ENCODE measurements around the gene CEPT1.
"Not testable (repeated sequence)": the region's sequence is repeated elsewhere in the genome, so short reads cannot be mapped to it uniquely, and the experiment has no call there.

CEPT1 gene

DNA sequence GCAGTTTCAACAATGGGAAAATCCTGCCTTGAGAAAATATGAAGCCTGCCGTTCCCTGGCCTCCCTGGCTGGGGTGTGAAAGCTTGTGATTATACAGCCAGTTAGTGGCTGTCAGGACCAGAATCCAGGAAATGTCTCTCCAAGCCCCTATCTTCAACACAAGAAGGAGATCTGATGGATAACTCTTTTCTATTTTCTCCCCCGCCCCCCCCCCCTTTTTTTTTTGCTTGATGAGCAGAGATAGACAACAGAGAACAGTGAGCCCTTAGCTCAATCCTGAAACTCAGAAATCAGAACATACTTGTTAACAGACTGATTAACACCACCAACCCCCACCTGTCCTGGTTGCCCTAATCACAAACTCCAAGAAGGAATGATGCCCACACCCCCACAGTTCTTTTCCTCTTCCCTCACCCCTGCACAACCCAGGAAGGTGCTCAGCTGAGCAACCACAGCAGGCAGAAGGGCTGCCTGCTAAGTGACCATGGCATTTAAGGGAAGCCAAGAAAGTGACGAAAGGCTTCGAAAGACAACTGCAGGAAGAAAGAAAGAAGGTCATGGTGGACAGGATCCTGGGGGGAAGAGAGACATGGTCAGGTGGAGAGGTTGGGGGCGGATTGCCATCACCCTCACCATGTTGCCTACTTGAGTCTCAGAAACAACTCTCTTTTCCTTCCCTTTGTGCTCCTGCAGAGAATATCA is 72.8 kb downstream of the CEPT1 start:
- no peak for DNase-seq

DNA sequence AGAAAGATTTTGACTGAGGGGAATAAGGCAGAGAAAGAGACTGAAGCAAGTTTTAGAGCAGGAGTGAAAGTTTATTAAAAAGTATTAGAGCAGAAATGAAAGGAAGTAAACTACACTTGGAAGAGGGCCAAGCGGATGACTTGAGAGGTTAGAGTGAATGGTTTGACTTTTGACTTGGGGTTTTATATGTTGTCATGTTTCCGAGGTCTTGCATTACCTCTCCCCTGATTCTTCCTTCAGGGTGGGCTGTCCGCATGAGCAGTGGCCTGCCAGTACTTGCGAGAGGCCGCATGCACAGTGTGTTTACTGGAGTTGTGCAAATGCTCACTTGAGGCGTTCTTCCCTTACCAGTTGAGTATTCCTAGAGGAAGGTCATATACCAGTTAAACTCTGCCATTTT is 73.4 kb downstream of the CEPT1 start:
- DNase-seq = no peak

DNA sequence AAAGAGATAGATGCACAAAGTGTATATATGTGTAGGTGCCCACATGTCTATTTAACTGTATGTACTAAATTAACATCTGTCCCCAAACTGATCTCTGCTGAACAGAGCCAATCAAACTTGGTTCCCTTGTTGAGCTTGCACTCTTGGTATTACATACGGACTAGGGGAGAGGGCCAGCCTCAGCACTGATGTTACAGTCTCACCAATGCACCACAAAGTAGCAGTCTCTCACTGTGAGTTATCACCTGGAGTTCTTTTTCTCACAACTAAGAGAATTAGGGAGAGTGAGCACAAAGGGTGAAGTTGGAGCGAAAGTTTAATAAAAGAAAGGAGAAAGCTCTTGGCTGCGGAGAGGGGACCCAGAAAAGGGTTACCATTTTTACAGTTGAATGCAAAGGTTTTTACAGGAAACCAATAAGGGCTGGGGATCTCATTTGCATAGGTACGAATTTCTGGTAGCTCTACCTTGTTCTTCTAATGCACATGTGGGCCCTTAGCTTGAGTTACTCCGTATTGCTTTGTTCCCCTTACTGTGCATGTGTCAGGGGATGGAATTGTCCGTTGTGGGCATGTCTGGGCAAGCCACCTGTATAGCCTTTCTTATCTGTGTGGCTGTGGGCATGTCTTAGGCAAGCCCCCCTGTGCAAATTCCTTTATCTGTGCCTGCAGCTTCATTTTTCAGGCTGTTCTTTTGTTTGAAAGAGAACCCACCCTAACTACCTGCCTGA is 74.2 kb downstream of the CEPT1 start:
- peak; percentile 33 for DNase-seq

DNA sequence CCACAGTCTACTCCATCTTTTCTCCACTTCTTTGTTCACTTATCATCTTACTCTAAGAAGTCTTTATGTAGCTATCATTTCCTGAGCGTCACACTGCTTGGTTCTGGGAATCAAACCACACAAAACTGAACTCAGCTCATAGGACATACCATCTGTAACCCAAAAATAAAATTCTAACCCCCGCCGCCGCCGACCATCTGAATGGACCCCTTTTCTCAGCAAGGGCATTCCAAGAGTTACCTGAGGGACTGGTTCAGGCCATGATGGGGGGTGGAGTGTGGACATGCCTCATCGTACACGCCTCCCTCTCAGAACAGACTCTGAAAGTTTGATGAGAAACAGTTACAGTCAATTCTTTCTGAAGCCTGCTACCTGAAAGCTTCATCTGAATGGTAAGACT is 74.9 kb downstream of the CEPT1 start:
- no peak for DNase-seq

DNA sequence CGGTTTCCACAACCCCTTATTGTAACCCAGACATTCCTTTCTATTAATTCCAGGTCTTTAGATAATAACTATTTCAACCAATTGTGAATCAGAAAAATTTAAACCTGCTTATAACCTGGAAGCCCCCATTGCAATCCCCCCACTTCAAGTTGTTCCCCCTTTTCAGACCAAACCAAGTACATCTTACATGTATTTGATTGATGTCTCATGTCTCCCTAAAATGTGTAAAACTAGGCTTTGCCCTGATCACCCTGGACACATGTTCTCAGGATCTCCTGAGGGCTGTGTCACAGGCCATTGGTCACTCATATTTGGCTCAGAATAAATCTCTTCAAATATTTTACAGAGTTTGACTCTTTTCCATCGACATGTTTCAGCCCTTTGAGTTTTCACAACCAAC is 75.3 kb downstream of the CEPT1 start:
- DNase-seq = not testable (repeated sequence)

DNA sequence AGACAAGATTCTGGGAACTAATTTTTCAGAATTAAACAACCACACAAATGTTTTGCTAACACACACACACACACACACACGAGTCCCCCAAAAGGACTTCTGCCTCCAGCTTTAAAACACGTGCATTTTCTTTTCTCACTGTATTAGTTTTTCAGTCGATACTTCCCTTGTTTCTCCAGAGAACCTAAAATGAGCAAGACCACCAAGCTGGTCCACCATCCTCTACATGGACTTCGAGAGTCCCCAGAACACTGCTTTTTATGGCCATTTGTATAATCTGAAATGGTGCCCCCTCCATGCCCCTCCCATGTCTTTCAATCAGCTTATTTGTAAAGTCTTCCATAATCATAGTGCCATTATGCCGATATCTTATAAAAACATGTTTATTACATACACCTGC is 76.7 kb downstream of the CEPT1 start:
- DNase-seq = no peak

DNA sequence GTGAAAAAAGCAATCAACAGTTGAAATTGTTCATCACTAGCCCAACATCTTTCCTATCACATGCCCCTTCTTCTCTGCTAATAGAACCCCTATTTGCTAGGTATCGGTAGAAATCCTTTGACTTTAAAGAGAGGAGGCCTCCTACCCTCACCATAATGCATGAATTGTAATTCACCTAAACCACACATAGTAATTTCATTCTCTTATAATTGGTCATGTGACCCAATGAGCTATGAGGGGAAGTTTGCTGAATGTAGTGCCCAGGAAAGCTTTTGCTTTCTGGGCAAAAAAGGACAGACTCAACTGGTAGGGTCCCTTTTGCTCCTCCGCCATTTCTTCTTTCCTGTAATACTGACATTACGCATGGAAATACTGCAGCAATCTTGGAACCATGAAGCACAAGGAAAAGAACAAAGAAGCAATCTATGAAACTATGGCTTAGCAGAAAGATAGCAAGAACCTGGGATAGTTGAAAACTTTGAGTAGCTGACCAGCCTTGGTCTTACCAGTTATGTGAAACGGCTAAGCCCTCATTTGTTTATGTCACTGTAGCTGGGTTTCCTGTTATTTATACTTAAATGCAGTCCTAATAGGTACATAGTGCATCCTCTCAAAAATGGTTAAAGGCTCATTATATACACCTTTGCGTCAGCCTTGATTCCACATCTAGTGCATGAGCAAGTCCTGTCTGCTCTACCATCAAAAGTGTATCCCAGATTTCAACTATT is 77.3 kb downstream of the CEPT1 start:
- DNase-seq = no peak

DNA sequence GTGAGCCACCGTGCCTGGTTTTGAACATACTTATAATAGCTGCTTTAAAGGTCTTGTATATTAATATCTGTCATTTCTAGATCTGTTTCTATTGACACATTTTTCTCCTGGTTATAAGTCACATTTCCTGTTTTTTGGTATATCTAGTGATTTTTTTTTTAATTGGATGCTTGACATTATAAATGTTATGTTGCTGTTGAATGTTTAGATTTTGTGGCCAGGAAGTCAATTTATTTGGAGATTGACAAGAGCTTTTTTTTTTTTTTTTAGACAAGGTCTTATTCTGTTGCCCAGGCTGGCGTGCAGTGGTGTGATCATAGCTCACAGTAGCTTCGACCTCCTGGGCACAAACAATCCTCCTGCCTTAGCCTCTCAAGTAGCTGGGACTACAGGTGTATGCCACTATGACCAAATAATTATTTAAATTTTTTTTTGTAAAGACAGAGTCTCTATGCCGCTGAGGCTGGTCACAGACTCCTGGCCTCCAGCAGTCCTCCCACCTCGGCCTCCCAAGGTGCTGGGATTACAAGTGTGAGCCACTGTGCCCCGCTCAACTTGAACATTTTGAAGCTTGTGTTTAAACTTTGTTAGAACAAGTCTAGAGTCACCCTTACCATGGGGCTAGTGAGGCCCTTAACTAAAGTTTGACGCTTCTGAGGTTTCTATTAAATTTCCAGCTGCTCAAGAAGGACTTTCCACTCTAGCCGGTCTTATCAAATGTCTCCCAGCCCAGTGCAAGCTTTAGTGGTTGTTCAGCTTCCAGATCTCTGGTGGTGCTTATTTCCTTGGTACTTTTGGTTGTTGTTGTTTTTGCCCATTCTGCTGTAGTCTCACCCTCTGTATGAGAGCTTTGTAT is 78.9 kb downstream of the CEPT1 start:
- DNase-seq = no peak

DNA sequence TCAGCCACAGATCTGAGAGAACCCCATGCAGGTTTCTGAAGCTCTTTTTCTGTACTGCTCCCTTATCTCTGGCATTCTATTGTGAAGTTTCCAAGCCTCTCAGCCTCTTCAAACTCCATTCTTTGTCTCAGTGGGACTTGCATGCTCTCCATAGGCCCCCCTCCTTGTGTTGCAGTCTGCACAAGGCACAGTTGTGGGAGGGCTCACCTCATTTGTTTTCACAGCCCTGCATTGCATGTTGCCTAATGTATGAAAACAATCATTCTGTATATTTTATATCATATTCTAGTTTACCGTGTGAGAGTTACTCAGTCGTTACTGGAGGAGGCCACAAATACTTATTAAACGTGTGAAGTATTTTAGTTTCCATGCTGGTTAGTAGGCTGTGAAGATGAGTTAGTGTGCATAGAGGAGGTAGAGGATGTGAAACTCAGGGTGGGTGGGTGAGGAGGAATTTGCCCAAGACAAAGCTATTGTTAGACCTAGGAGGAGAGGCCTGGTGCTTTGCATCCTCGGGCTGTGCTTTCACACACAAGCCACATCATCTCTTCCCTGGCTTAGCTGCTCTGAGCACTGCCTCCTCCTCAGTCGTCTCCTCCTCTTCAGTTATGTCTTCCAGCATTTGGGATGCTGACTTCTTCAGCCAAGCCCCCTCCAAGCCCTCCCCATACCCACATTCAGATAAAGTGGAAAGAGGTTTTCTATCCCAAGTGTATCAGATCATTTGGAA is 79.7 kb downstream of the CEPT1 start:
- peak; percentile 48 for DNase-seq

DNA sequence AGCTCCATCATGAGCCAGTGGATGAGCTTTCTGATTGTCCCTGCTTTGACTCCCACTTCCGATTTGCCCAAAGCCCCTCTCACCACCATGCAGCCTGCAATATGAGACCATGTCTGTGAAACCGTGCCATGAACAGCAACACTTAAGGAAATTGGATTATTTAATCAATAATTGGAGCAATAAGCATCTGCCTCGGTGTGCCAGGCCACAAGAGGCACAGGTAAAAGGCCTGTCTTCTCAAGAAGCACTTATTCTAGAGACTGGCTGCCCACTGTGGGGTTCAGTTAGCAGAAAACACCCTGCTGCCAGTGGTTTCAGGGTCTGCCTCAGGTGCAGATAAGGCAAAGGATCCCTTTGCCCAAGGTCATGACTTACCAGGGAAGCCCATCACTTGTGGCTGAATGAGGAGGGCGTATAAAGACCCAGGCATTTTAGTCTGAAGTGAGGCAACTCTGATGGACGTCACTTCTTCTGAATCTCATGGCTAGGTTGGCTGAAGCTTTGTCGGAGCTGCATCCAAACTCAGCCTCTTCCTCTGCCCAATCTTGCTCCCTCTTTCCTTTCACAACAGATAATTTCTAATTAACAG is 80.4 kb downstream of the CEPT1 start:
- DNase-seq = no peak

DNA sequence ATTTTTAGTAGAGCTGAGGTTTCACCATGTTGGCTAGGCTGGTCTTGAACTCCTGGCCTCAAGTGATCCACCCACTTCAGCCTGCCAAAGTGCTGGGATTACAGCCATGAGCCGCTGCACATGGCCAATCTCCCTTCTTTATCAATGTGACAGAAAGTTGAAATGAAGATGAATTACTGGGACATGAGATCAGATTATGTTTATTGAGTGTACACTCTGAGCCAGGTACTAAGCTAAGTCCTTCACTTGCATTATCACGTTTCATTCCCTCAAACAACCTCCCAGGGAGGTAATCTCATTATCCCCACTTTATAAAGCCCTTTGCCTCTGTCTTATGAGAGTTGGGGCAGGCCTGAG is 81.2 kb downstream of the CEPT1 start:
- DNase-seq = no peak

DNA sequence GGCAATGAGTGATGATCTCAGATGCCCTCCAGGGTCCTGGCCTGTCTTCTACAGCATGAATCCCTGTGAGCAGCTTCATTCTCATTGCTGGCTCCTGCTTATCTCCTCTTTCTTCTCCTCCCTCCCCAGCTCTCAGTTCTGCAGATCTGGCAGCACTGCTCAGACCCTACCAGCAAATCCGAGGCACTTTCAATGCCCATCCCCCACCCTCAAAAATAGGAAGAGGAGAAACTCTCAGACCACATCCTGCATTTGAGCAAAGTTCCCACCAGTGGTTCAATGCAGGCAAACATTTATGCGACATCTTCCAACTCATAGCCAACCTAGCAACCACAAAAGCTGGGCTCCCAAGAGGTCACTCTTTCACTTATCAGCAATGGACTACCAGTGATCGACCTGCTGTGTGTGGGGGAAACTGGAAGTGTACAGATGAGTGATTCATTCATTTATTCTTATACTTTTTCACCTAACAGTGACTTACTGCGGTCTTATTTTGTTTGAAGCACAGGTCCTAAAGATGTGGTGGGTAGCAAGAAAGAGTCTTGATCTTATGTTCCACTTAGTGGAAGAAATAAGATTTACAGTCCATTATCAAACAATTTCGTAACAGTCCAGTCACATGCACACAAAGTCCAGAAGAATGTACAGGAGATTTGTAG is 81.7 kb downstream of the CEPT1 start:
- DNase-seq = peak; percentile 59

DNA sequence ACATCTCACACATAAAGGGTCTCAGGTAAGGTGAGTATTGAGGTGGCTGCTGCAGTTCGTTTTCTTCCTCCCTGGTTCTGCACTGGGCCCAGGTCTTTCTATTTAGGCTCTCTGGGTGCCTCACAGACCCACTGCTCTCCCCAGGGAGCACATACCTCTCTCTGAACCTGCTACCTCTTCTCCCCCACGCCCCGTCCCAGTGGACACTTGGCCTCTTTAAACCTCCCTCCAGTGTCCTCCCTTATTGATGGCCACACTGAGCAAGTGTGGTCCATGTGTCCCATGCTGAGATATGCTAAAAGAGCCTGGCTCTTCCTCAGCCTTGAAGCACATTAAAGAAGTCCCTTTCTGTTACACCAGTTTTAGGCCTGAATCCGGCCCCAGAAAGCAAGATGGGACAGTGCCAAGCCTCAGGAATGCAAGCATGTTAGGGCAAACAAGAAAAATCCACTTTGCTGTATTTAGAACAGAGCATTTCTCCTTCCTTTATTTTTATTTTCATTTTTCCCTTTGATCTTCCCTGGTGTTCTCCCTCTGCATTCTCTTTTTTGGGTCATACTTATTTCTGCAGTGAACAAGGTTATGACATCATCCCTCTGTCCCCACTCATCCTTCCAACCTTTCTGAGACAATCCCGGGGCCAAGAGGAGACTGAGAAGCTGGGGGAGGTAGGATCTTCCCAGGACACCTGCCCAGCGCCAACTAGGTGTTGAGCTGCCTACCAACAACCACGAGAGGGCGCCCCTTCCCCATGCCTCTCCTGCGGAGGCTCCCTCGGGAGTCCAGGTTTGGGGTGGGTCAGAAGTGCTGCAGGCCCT is 82.5 kb downstream of the CEPT1 start:
- DNase-seq = no peak

DNA sequence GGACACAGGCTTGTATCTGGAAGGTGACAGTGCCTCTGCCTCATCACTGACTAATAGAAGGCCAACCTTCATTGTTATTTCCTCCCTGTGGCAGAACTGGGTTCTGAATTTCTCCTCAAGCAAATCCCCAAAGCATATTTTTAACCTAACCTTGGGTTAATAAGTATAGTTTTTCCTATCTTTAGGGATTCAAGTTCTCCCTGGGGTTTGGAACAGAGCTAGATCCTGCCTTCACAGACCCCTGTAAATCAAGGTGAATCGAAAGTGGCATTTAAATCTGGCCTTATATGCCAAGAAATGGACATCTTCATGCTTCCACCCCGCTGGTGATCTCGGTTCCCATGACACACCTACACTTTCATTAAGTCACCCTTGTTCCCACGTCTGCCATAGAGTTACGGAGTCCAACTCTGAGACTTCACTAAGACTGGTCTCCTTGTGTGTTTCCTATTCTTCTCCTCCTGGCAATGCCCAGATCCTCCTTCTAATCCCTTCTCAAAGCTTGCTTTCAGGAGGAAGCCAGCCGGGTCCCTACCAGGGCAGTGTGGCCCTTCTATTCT is 83.2 kb downstream of the CEPT1 start:
- DNase-seq = no peak

DNA sequence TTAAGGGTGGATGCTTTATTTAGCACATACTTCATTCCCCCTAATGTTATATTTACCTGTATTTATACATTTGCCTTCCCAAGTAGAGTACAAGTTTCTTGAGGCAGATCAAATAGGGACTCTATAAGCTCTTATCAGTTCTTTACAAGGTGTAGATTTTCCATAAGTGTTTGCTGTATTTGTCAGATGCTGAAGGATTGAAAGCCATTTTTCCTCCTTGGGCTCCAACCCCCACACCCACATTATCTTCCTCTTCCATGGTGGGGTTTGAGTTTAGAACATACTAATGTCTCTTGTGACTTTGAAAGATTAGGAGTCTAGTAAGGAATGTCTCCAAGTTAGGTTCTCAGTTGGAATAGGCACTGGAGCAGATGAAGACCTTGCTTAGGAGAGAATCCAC is 85.1 kb downstream of the CEPT1 start:
- DNase-seq = no peak

DNA sequence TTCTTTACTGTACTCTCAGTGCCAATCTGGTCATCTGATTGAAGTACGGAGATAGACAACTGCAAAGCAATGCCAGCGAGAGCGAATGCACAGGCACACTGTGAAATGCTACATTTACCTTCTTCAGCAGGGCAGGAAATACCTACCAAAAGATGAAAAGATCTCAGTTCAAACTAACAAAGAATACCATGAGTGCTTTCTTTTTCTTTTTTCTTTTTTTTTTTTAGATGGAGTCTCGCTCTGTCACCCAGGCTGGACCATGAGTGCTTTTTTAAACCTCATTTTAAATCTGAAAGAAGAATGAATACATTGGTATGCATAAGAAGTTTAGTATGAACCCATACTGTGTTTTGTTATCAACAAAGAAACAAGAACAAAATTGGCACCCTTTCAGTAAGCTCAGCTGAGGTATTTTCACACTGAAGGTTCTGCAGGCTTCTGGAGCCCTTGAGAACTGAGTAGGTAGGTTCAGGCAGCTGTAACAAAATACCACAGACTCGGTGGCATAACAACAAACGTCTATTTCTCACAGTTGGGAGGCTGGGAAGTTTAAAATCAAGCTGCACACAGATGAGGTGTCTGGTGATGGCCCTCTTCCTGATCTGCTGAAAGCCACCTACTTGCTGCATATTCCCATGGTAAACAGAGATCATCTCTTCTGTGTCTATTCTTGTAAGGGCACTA is 85.8 kb downstream of the CEPT1 start:
- no peak for DNase-seq

DNA sequence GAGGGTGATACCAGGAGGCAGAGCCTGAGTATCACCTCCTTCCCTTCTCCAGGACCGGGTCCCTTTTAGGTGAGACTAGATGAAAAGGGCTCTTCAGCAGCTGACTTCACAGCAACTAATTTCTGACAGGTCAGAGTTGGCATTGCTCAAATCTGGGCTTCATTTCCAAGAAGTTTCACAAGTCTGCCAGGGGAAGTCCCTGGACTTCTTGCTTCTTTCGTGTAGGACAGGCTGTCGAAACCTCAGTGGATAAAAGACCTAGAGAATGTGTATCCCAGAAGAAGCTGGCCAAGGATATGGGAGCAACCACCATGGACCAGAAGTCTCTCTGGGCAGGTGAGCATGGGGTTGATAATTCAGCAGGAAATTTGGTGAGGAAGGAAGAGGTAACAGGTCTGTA is 87.4 kb downstream of the CEPT1 start, which contains the start of gene CHI3L2:
TSS of gene CHI3L2 (plus strand) at position 280 of the 400 bp plus-strand sequence. CDS start at position 297, 17 bp downstream.
- no peak for DNase-seq

DNA sequence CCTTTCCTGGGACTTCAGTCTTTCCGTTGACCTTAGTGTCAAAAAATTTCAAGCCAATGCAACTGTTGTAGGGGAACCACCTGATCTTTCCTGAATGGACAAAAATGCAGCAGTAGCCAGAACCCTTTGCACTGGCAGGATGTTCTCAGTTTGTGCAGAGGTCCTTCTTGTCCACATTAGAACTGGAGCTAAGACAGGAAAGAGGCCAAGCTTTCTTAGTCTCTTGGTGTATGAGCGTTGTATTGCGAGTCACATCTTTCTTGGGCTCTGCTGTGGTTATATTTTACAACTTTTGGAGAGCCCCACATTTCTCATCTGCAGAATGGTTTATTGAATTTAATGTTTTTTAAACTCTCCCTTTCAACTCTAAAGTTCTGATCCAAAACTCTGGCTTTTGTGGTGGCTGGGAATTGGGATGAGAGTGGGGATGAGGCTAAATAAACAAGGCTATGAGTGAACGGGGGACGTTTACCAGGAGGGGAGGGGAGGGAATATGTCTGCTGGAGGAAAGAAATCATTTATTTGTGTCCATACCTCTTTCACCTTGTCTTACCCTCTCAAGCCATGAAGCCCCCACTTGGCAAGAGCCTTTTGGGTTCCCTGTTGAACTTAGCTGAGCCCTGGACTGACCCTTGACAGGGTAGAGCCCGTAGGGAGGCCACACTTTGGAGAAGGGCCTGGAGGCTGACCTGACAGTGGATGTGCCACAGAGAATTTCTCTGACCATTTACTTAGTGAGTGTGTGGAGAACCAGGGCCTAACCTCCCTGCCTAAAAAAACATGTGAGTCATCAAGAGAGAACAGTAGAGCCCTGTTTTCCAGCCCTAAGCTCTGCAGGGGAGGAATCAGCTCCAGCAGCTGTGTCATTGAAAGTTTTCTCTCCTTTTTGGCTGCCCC is 88.1 kb downstream of the CEPT1 start:
- no peak for DNase-seq

Measured in SIG-M5 (cell line).